Measurements from ENCODE around the gene TMEM254.

DNA sequence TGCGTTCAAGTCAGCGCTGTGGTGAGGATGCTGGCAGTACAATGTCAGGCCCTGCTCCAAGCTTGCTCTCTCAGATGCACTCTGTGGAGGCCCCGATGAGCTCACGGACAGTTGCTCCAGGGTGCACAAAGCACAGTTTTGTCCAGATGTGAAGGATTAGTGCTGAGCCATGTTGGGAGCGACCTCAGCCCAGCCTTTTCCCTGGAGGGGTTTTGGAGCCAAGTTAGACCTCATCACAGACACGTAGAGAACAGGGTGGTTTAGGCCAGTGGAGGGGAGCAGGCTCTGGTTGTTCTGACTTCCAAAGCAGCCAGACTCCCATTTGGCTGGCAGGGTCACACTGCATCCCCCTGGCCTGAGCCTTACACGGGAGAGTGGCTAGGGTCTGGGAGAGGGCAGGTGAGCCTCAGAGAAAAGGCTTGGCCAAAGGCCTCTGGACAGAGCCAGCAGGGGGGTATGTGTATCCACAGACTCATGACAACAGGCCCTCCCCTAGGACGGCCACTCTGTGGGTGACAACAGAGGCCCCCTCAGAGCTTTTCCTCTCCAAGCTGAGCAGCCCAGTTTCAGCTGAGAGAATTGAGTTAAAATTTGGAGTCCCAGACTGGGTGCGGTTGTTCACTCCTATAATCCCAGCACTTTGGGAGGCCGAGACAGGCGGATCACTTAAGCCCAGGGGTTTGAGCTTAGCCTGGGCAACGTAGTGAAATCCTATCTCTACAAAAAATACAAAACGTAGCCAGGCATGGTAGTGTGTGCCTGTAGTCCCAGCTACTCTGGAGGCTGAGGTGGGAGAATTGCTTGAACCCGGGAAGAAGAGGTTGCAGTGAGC is 58.8 kb downstream of the TMEM254 start:
- TF ChIP-seq, protein P1, sequence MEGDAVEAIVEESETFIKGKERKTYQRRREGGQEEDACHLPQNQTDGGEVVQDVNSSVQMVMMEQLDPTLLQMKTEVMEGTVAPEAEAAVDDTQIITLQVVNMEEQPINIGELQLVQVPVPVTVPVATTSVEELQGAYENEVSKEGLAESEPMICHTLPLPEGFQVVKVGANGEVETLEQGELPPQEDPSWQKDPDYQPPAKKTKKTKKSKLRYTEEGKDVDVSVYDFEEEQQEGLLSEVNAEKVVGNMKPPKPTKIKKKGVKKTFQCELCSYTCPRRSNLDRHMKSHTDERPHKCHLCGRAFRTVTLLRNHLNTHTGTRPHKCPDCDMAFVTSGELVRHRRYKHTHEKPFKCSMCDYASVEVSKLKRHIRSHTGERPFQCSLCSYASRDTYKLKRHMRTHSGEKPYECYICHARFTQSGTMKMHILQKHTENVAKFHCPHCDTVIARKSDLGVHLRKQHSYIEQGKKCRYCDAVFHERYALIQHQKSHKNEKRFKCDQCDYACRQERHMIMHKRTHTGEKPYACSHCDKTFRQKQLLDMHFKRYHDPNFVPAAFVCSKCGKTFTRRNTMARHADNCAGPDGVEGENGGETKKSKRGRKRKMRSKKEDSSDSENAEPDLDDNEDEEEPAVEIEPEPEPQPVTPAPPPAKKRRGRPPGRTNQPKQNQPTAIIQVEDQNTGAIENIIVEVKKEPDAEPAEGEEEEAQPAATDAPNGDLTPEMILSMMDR (IDR thresholded peaks at IDR 0.05; ENCODE audit: low read depth, low read length): no peak
- no peak for TF ChIP-seq POLR2A (IDR thresholded peaks at IDR 0.05; ENCODE audit: extremely low read depth, insufficient read length)
